Bladder microvascular endothelial cell (primary cell): ENCODE data around the gene NTNG2. TPM values are rescaled to one million over a fixed set of nuclear protein-coding genes. Genes with fewer than 3 reads are reported as not detected.

Experiments used
- total RNA-seq: library from RNA; depleted of rRNA; stranded (reverse); fragments of >200 nt; gene quantifications from 2 replicates; pipeline ENCODE4 v1.2.3, GENCODE V29; 2014

NTNG2 gene, protein sequence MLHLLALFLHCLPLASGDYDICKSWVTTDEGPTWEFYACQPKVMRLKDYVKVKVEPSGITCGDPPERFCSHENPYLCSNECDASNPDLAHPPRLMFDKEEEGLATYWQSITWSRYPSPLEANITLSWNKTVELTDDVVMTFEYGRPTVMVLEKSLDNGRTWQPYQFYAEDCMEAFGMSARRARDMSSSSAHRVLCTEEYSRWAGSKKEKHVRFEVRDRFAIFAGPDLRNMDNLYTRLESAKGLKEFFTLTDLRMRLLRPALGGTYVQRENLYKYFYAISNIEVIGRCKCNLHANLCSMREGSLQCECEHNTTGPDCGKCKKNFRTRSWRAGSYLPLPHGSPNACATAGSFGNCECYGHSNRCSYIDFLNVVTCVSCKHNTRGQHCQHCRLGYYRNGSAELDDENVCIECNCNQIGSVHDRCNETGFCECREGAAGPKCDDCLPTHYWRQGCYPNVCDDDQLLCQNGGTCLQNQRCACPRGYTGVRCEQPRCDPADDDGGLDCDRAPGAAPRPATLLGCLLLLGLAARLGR
- total RNA-seq: under 0.01 TPM in 1 of 2 replicates, not detected in the other

GRCh38 chr9:132161743-132162184, at the start of gene NTNG2:
NTNG2 (plus strand) TSS chr9:132162058; CDS start chr9:132166832, 4,774 bp downstream.

Other genes with a start within 250 kb of the NTNG2 start
- gene MED27, start 82.2 kb upstream of the NTNG2 start, total RNA-seq: 8.7 and 12.5 TPM in 2 replicates
- gene SETX, start 192.9 kb downstream of the NTNG2 start, total RNA-seq: 58.4 and 98.1 TPM in 2 replicates
- gene TTF1, start 244.8 kb downstream of the NTNG2 start, total RNA-seq: 10.2 and 14.3 TPM in 2 replicates
- not detected in 2 replicates for gene CFAP77, start 248.2 kb downstream of the NTNG2 start, total RNA-seq